GM10248 (cell line): Measurements from ENCODE around the gene SUN5.

ENCODE experiments used
- CTCF ChIA-PET: fragments of 300-600 bp; sonication (Branson Sonifier 250); formaldehyde crosslinking; extraction: SDS; loops from one replicate; lab custom pipeline; 2021; ENCODE audit warnings: antibody characterized with exemption; lab: Yijun Ruan, JAX
- POLR2A ChIA-PET: fragments of 350-650 bp; sonication (Branson Sonifier 250); formaldehyde crosslinking; extraction: SDS; loops from one replicate; lab custom pipeline; 2020; ENCODE audit warnings: antibody characterized with exemption; lab: Yijun Ruan, JAX
- DNase-seq: peaks from one replicate; pipeline ENCODE4 v3.0.0; 2012; ENCODE audit errors: extremely low spot score
- TF ChIP-seq, protein P1 (sequence below): IDR thresholded peaks from 2 replicates; pipeline ENCODE4 v1.5.1; 2012; ENCODE audit warnings: mild to moderate bottlenecking, low read depth; ENCODE audit errors: extremely low read depth, missing control alignments, control extremely low read depth

SUN5 gene

GRCh38 chr20:32969356-32970114, 34.7 kb downstream of the SUN5 start:
- DNase-seq: peak; percentile 11
- ChIA-PET CTCF (no interaction called here), POLR2A (no interaction called here)
- TF ChIP-seq, protein P1, sequence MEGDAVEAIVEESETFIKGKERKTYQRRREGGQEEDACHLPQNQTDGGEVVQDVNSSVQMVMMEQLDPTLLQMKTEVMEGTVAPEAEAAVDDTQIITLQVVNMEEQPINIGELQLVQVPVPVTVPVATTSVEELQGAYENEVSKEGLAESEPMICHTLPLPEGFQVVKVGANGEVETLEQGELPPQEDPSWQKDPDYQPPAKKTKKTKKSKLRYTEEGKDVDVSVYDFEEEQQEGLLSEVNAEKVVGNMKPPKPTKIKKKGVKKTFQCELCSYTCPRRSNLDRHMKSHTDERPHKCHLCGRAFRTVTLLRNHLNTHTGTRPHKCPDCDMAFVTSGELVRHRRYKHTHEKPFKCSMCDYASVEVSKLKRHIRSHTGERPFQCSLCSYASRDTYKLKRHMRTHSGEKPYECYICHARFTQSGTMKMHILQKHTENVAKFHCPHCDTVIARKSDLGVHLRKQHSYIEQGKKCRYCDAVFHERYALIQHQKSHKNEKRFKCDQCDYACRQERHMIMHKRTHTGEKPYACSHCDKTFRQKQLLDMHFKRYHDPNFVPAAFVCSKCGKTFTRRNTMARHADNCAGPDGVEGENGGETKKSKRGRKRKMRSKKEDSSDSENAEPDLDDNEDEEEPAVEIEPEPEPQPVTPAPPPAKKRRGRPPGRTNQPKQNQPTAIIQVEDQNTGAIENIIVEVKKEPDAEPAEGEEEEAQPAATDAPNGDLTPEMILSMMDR: no peak

DNA sequence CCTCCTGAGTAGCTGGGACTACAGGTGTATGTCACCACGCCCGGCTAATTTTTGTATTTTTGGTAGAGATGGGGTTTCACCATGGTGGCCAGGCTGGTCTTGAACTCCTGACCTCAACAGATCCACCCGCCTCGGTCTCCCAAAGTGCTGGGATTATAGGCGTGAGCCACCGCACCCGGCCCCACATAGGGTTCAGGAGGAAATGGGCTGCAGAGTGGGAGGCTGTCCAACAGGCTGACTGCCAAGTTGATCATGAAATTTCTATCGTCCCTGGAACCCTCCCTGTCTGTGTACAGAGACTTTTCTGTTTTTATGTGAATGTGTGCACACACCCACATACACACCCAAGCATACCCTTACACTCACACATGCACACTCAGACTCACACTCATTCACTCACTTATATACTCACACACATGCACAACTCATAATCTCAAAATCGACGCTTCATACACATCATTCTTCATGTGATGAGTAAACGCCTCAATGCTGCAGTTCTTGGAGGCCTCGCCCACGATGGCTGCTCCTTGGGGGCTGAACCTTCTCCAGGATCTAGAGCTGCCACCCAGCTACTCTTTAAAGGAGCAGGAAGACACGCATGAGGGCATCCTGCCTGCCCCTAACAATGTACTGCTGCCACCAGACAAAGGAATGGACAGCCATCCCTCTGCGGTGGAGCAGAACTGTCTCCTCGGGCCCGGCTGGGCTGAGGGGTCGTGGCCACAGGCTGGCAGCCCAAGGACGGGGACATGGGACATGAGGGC, 35.6 kb downstream of the SUN5 start:
- TF ChIP-seq, protein P1: no peak
- POLR2A ChIA-PET: no interaction called here
- CTCF ChIA-PET: interaction anchor here (1.5 kb wide), 1 partner anchor 18 kb away, joined by 4 read pairs; no protein-coding TSS in a partner anchor
- peak; percentile 4 for DNase-seq

DNA sequence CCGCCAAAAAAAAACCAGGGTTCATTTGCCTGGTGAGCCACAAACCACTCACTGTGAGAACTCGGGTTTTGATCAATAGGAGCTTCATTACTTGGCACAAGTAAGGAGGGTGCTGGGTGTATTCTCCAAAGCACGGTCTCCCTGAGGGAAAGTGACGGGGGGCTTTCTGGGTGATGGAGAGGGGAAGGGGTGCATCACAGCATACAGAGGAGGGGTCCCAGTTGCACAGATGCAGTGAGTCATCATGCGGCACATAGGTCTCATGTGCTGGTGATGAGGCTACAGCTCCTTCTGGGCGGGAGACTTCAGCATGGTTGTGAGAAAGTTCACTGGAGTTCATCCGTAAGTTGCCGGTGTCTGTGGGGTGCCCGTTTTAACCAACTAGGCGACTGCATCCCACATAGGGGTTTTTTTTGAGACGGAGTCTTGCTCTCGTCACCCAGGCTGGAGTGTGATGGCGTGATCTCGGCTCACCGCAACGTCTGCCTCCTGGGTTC, 36.2 kb downstream of the SUN5 start:
- ChIA-PET POLR2A (no interaction called here), CTCF (interaction anchor here (1.5 to 1.9 kb wide), 2 partner anchors 10 to 18 kb away, joined by 4 read pairs; no protein-coding TSS in a partner anchor)
- peak; percentile 5 for DNase-seq
- TF ChIP-seq, protein P1: no peak

- ChIA-PET CTCF (interaction anchor here (1.5 to 2.0 kb wide), 3 partner anchors 9 to 17 kb away, joined by 4 to 6 read pairs (median 4); no protein-coding TSS in a partner anchor), POLR2A (no interaction called here)
- TF ChIP-seq, protein P1: no peak
- peak; percentile 21 for DNase-seq
Observed at GRCh38 chr20:32966881-32967781, 37.1 kb downstream of the SUN5 start.

DNA sequence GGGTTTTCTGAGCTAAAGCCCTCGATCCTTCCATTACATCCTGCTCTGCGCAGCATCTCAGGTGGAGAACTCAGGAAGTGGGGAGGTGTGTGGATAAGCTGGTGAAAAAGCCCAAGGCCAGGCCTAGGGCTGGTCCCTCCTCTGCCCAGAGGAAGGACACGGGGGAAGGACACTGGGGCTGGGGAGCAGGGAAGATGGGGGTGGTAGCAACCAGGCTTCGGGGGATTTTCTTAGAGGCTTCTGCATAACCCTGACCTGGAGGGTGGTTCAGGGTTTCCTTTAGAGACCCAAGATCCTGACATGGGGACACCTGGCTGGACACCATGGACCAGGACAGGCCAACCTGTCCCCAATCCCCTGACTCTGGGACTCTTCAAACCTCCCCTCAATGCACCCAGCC, 37.9 kb downstream of the SUN5 start:
- TF ChIP-seq, protein P1: no peak
- DNase-seq: no peak
- ChIA-PET CTCF (interaction anchor here (1.9 to 2.0 kb wide), 2 partner anchors 9 to 10 kb away, joined by 4 to 6 read pairs; no protein-coding TSS in a partner anchor), POLR2A (no interaction called here)
